Kidney (tissue), 14 donors: ENCODE data around the gene MYH6. TPM values are rescaled to one million over a fixed set of nuclear protein-coding genes. Genes with fewer than 3 reads are reported as not detected.

Experiments used
- DNase-seq, 5 donors: peaks; one replicate each; pipeline ENCODE4 v3.0.0-alpha.2; 2013 to 2020
- FAIRE-seq: peaks from 2 replicates; lab custom pipeline; 2012; peaks lifted over from hg19 to GRCh38; lab: Jason Lieb, UNC
- H3K27ac ChIP-seq, 2 donors: one replicate each; pipeline ENCODE4 v1.7.0; 2013; ENCODE audit warnings: low read depth in 2 of 2, low read length in 2 of 2, inconsistent platforms in 1 of 2
- H3K27me3 ChIP-seq: one replicate; pipeline ENCODE4 v1.7.1; 2013; ENCODE audit warnings: low read length, inconsistent platforms; ENCODE audit not compliant: control insufficient read depth, insufficient read depth
- H3K36me3 ChIP-seq, 3 donors: one replicate each; pipeline versions ENCODE4 v1.7.0 to v1.7.1; 2013; ENCODE audit warnings: low read length in 3 of 3, control low read depth in 1 of 3, inconsistent platforms in 1 of 3; ENCODE audit not compliant: insufficient read depth in 3 of 3, control insufficient read depth in 2 of 3
- H3K4me1 ChIP-seq, 3 donors: one replicate each; pipeline versions ENCODE4 v1.7.0 to v1.7.1; 2013; ENCODE audit warnings: low read length in 3 of 3, inconsistent platforms in 1 of 3, low read depth in 1 of 3; ENCODE audit not compliant: control insufficient read depth in 2 of 3, insufficient read depth in 2 of 3
- H3K4me3 ChIP-seq, 3 donors: one replicate each; pipeline versions ENCODE4 v1.7.0 to v1.8.1; 2013; ENCODE audit warnings: low read length in 3 of 3, control low read depth in 1 of 3, inconsistent platforms in 1 of 3
- H3K9ac ChIP-seq, 3 donors: one replicate each; pipeline versions ENCODE4 v1.7.0 to v1.7.1; 2013; ENCODE audit warnings: low read length in 3 of 3, control low read depth in 1 of 3, inconsistent platforms in 1 of 3
- H3K9me3 ChIP-seq, 3 donors: one replicate each; pipeline versions ENCODE4 v1.7.0 to v1.7.1; 2013; ENCODE audit warnings: low read length in 3 of 3, control low read depth in 1 of 3, inconsistent platforms in 1 of 3; ENCODE audit not compliant: control insufficient read depth in 2 of 3, insufficient read depth in 1 of 3
- intact Hi-C: fragments of 100-400 bp; cut with DNase I; formaldehyde crosslinking; loops from one replicate; pipeline ENCODE4 v1.11.1; 2022
- polyA plus RNA-seq: library from polyadenylated mRNA; stranded (reverse); fragments of 350-450 nt; fragmentation: Illumina TruSeq; extraction: RNeasy Lipid Tissue Mini Kit (QIAGEN cat#74804); gene quantifications from one replicate; pipeline ENCODE4 v1.2.3, GENCODE V29; 2014; ENCODE audit warnings: low read depth, low replicate concordance; ENCODE audit not compliant: insufficient read depth
- total RNA-seq: library from RNA; stranded (reverse); fragmentation: NEBNext Ultra II Directional; extraction: Animal tissue kit (Norgen Biotek cat#: 25700); gene quantifications from one replicate; pipeline ENCODE4 v1.2.1, GENCODE V29; 2021
- TF ChIP-seq, protein P1 (sequence below): IDR thresholded peaks from 3 replicates; pipeline ENCODE4 v1.5.1; 2012; ENCODE audit warnings: mild to moderate bottlenecking, moderate library complexity, borderline replicate concordance; ENCODE audit not compliant: insufficient read depth; ENCODE audit errors: extremely low read depth
- donor health status: control.
- donor health status: control.
- donor health status: control.
- donor health status: control.
- donor health status: control.
- donor health status: DM: yes; HTN: yes; CAD: no.
- donor health status: Normal renal cell carcinoma (clear cell type).

The MYH6 gene
- total and polyA plus RNA-seq, 2 donors from 2014 or later = 0.03 to 0.13 TPM

DNA sequence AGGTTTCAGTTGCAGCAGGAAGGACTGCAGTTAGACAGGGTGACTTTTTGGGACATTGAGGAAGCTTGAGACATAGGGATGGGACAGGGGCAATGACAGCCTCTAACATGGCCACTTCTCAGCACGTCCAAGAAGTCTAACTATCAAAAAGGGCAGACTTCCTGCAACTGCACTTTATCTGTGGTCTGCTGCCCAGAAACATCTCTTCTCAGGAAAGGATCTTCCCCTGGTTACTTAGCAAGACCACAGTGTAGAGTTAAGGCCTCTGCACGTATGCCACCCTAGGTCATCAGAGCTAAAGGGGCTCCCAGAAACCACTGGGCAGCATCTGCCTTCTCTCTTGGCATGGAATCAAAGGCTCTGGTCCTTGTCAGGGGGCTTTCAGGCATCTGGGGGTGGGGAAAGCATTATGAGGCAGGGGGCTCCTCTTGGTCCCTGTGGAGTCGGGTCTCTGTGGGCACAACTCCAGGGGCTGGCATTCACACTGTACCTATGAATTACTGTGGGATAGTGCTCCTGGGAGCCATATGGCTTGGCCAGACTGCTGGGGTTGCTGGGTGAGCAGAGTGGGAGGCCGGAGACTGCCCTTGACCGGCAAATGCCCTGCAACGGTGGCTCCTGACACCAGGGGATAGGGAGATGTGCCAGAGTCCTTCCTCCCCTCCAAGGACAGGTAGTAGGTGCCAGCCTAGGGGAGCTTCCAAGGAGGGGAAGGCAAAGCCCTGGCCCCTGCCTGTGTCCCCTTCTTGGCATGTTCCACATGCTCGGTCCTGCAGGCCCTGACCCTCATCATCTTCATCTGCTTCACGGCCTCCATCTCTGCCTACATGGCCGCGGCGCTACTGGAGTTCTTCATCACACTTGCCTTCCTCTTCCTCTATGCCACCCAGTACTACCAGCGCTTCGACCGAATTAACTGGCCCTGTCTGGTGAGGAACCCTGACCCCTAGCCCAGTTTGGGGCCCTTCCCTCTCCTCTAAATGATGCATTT lies 30.2 kb downstream of the MYH6 start:
- H3K27ac ChIP-seq = no peak overlapping the region
- H3K9ac ChIP-seq = no peak overlapping the region
- no peaks in the 10 kb centered on the region for H3K4me1 ChIP-seq
- no peak for DNase-seq
- H3K36me3 ChIP-seq = no peaks in the 10 kb centered on the region
- no peaks in the 10 kb centered on the region for H3K9me3 ChIP-seq
- no peak overlapping the region for H3K4me3 ChIP-seq
- intact Hi-C loops = no loop called here
- H3K27me3 ChIP-seq = no peaks in the 10 kb centered on the region
- TF ChIP-seq, protein P1, sequence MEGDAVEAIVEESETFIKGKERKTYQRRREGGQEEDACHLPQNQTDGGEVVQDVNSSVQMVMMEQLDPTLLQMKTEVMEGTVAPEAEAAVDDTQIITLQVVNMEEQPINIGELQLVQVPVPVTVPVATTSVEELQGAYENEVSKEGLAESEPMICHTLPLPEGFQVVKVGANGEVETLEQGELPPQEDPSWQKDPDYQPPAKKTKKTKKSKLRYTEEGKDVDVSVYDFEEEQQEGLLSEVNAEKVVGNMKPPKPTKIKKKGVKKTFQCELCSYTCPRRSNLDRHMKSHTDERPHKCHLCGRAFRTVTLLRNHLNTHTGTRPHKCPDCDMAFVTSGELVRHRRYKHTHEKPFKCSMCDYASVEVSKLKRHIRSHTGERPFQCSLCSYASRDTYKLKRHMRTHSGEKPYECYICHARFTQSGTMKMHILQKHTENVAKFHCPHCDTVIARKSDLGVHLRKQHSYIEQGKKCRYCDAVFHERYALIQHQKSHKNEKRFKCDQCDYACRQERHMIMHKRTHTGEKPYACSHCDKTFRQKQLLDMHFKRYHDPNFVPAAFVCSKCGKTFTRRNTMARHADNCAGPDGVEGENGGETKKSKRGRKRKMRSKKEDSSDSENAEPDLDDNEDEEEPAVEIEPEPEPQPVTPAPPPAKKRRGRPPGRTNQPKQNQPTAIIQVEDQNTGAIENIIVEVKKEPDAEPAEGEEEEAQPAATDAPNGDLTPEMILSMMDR = no peak
- FAIRE-seq = no peak

DNA sequence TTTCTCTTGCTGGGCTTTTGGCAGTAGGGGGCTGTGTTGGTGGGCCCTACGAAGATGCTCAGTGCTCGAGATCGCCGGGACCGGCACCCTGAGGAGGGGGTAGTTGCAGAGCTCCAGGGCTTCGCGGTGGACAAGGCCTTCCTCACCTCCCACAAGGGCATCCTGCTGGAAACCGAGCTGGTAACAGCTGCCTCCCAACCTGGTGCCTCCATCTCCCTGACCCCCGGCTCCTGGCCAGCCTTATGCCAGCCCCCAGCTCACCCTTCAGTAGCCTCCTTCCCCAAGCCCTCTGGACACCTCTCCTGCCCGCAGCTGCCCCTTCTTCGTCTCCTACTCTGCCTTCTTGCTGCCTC lies 30.9 kb downstream of the MYH6 start:
- Histone ChIP-seq H3K27me3 (no peaks in the 10 kb centered on the region), H3K9me3 (no peaks in the 10 kb centered on the region), H3K27ac (no peak overlapping the region), H3K36me3 (no peaks in the 10 kb centered on the region), H3K9ac (no peak overlapping the region), H3K4me3 (no peak overlapping the region), H3K4me1 (no peaks in the 10 kb centered on the region)
- TF ChIP-seq, protein P1 = no peak
- no peak for DNase-seq
- intact Hi-C loops = no loop called here
- no peak for FAIRE-seq

GRCh38 chr14:23376482-23377197 lies 31.4 kb downstream of the MYH6 start, which contains the start of gene CMTM5:
CMTM5 (plus strand) TSS chr14:23377046; CDS start chr14:23377252, 206 bp downstream.
- Histone ChIP-seq H3K9me3 (no peaks in the 10 kb centered on the region), H3K36me3 (no peaks in the 10 kb centered on the region), H3K27me3 (no peaks in the 10 kb centered on the region), H3K27ac (no peak within 1 kb of the TSS), H3K4me1 (no peaks in the 10 kb centered on the region), H3K9ac (no peak within 1 kb of the TSS), H3K4me3 (no peak within 1 kb of the TSS)
- FAIRE-seq (no peak), DNase-seq (peak in 1 of 5 donors; percentile 72)
- intact Hi-C loops = no loop called here
- TF ChIP-seq, protein P1 = no peak
